ENCODE measurements around the gene URB1. TPM values are rescaled to one million over a fixed set of nuclear protein-coding genes. Genes with fewer than 3 reads are reported as not detected.

The URB1 gene
- polyA plus RNA-seq, 10 donors = 10.7 to 15.5 (median 13.2) TPM

- DNase-seq = no peak
These were observed 51.7 kb downstream of the URB1 start for GRCh38 chr21:32340863-32341848.

GRCh38 chr21:32338209-32338921 lies 54.4 kb downstream of the URB1 start:
- DNase-seq = no peak

DNA sequence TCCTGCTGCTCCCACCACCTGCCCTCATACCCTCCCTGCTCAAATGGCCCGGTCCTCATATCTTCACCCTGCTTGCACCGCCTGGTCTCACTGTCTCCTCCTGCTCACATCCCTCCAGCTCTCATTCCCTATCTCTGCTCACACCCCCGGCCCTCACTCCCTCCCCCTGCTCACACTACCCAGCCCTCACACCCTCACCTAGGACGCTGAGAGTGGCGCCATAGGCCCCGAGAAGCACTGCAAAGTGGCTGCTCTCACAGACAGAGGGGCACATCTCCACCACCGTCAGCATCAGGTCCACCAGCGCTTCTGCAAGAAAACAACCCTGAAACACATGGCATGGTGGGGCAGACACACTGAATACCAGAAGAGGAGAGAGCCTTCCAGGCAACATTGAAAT lies 55.6 kb downstream of the URB1 start:
- no peak for DNase-seq

- no peak for DNase-seq
These were observed 56.1 kb downstream of the URB1 start for GRCh38 chr21:32336711-32337110.

DNA sequence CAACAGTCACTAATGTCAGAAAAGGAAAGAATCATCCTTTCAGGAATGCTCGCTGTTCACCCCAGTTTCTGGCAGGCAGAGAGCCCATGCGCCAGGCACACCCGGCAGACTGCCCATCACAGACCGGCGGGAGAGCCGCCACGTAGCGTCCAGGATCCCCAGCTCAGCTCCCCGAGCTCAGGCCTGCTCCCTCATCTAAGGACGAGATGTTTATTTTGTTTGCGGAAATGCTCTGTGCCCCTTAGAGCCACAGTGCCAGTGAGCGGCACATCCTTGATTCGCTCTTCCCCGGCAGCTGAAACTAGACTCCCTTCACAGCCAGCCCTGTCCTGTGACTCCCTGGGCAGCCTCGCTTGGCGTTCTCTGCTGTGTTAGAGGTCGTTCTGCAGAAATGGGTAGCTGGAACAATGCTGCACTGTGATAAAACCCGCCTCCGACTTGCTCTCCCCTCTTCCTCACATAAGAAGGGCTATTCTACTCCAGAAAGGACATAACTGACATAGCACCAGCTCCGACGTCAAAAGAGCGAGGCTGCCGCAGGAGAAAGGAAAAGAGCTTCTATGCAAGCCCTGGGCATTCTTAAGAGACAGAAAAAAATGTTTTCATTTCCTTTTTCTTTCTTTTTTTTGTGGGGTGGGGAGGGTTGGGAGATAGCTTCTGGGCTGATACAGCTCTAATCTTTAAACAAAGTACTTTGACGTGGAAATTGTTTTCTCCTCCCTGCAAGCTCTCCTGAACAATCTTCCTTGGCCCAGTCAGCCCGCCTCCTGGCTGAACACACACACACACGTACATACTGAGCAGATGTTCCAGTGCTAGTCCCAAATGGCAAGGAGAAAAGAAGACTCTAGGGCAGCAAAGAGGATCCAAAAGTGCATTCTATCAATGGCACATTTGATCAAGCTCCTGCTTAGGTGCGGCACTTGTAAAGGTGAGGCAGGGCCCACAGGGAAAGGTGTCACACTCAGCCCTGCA lies 56.9 kb downstream of the URB1 start:
- no peak for DNase-seq

DNA sequence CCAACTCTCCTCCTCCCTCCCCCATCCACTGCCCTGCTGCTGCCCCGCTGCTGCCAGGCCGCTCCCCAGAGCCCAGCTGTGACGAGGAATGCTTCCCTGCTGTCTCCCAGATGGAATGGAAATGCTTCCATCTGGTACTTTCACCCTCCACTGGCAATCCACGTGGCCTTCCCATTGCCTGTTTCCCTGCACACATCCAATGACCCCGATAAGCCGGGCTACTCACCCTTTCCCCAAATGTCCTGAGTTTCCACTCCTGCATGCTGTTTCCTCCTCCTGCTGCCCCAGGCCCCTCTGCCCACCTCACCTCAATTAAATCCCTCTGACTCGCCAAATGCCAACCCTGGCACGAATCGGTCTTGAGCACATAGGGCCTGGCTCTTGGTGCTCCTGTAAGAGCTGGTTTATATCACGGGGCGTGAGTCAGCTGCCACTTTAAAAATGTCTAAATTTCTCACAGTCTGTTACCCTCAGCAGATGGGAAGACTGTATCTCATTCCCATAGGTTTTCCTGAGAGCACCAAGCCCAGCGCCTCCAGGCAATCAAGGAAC lies 57.8 kb downstream of the URB1 start:
- DNase-seq = no peak

DNA sequence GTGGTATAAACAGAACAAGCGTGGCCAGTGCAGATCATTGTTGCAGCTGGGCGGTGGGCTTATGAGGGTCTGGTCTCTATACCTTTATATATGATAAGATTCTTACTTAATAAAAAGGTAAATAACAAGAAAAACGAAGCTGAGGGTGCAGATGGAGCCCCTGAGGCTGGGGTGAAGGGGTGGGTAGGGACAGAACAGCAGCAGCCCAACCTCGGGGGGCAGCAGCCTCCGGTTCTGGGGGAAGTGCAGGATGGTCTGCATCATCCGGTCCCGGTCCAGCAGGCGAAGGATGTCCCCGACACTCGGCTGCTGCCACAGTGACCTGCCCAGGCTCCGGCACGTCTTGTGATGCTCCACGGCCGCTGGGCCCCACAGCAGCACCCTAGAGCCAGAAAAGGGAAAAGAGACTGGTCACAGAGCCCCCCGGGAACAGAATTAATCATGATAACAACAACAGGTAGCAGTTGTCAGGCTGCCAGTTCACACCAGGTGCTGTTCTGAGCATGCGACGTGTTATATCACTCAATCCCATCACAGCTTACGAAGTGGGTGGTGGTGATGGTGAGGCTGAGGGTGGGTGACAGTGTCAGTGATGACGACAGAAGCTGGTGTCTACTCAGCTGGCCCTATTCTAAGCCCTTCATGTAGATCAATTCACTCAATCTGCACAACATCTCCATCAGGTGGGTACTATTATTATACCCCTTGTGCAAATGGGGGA lies 58.7 kb downstream of the URB1 start:
- no peak for DNase-seq

GRCh38 chr21:32332463-32332951 lies 60.3 kb downstream of the URB1 start:
- no peak for DNase-seq

GRCh38 chr21:32331444-32332305 lies 61.1 kb downstream of the URB1 start:
- DNase-seq = no peak

DNA sequence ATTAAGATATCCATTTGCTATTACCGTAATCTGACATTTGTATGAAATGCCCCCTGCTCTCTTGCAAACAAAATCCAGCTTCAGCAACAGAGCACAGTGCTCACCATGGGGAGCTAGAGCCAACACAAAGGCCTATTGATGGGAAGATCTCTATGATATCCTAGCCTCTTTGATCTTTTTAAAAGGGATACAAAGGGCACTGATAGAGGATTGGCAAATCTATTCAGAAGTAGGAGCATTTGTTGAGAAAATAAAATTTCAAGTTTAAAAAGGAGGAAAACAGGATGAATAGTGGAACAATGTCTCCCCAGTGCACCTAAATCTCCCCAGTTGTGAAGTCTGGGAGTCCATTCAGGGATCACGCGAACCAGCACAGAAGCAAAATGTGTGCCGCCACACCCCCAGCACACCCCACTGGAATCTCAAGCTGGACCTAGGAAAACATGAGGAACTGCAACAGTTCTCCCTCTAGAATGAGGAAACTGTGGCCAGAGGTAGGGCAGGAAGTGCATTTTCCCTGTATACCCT lies 62.0 kb downstream of the URB1 start:
- DNase-seq = no peak

DNA sequence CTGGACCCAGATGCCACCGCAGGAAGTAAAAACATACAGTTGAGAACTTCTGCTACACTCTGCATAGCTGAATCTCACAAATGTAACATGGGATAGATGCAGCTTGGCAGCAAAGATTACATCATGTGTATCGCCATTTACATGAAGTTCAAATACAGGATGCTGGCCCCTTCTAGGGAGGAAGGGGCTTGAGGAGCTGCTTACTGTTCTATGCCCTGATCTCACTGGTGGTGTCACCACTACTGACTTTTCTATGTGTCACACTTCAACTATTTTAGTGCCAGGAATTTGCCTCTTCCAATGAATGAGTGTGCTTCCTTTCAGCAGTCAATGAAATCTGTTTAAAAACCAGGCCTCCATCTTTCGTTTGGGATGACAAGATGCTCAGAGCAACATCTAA lies 63.0 kb downstream of the URB1 start:
- no peak for DNase-seq

GRCh38 chr21:32329331-32329730 lies 63.5 kb downstream of the URB1 start:
- DNase-seq = peak; percentile 48 to 83 (median 79)

DNA sequence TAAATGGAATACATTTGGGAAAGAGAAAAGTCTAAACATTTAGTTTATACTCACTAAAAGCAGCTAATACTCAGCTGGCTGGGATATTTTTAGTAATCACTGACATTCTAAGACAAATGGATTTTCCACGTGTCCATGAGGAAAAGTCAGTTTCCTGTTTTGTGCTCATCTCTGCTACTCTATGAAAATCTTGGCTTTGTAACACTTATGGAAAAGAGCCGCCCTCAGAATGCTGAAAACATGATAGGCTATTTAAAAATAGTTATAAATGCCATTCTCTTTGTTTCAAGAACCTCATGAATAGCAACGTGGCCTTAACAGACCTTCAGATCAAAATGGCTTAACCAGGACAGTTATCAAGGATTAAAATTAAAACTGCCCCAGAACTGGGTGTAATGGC lies 64.2 kb downstream of the URB1 start:
- peak; percentile 68 to 83 (median 79) for DNase-seq

DNA sequence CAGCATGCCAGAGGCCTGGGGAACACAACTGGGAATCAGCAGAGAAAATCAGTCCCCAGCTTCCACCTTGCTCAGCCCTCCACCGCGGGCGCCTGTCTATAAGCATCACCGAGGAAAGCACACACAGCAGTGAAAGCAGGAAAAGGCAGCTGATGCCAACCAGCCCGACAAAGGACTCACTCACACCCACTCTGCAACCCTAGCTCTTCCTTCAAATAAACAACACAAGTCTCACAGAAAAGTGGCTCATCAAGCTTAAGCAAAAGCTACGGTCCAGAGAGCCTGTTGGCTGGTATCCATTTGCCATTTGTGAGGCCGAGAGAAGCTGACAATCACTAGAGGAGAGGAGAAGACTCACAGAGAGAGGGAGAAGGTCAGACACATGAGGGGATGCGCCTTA lies 67.1 kb downstream of the URB1 start:
- no peak for DNase-seq

- no peak for DNase-seq
These were observed 70.1 kb downstream of the URB1 start for GRCh38 chr21:32322676-32323075.

DNA sequence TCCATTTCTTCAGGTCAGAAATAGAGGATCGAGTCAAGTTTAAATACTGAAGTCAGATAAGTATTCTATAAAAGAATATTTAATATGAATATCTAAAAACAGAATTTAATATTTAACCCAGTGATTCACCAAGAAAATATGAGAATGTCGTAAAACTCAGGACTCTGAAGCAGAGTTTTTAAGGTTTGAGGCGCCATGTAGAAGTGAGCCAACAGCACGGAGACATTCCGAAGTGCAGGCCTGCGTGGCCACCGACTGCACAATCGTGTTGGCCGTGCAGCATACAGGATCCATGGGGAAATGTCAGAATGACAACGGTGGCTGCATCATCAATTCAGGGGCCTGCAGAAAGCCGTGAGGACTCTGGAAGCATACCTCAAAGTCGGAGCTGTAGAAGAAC lies 70.7 kb downstream of the URB1 start:
- no peak for DNase-seq

- no peak for DNase-seq
These were observed 71.3 kb downstream of the URB1 start for GRCh38 chr21:32321480-32321879.

GRCh38 chr21:32320726-32321125 lies 72.1 kb downstream of the URB1 start:
- DNase-seq = no peak

DNA sequence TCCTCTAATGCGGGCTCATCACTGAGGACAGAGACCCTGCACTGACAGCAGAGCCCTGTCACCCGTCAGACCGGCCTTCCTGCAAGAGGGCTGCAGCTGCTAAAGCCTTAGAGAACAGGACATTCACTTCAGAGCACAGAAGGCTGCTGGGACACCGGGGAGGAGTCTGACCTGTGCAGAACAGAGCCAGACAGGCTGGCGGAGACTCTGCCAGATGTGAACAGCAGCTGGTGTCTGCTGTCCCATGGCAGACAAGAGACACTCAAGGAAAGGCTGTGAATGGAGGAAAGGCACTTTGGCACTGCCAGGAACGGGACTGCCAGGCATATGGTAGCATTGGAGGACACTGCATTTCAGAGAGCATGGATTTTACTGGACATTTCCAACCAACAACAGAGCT lies 72.8 kb downstream of the URB1 start:
- DNase-seq = no peak
